ENCODE results near the gene ST8SIA2. TPM values are rescaled to one million over a fixed set of nuclear protein-coding genes. Genes with fewer than 3 reads are reported as not detected.

The ST8SIA2 gene
- total and polyA plus RNA-seq, 2 experiments from 2014 or later = 4.0 to 5.9 TPM

GRCh38 chr15:92411256-92411655 lies 17.6 kb downstream of the ST8SIA2 start:
- Histone ChIP-seq H3K4me3 (no peak overlapping the region), H3K27me3 (no peaks in the 10 kb centered on the region), H3K9me3 (ENCODE audit: low read depth) (no peaks in the 10 kb centered on the region), H3K4me1 (ENCODE audit: low read depth) (no peaks in the 10 kb centered on the region), H3K36me3 (no peaks in the 10 kb centered on the region), H3K27ac (no peak overlapping the region)
- no peak for DNase-seq (ENCODE audit: low read depth in 1 of 2, low spot score in 1 of 2)
- TF ChIP-seq CTCF (IDR thresholded peaks at IDR 0.05; ENCODE audit: low read depth, low read length) = no peak

- TF ChIP-seq CTCF (IDR thresholded peaks at IDR 0.05; ENCODE audit: low read depth, low read length) = no peak
Measured at GRCh38 chr15:92413510-92413909, 19.8 kb downstream of the ST8SIA2 start.

GRCh38 chr15:92415639-92416297 lies 22.1 kb downstream of the ST8SIA2 start:
- Histone ChIP-seq H3K27ac (no peak overlapping the region), H3K36me3 (no peaks in the 10 kb centered on the region), H3K27me3 (no peaks in the 10 kb centered on the region), H3K9me3 (ENCODE audit: low read depth) (no peaks in the 10 kb centered on the region), H3K4me1 (ENCODE audit: low read depth) (no peaks in the 10 kb centered on the region), H3K4me3 (no peak overlapping the region)
- no peak for TF ChIP-seq CTCF (IDR thresholded peaks at IDR 0.05; ENCODE audit: low read depth, low read length)
- DNase-seq (ENCODE audit: low read depth in 1 of 2, low spot score in 1 of 2) = no peak

More at GRCh38 chr15:92413510-92413909, 19.8 kb downstream of the ST8SIA2 start:
- H3K27me3 ChIP-seq = no peaks in the 10 kb centered on the region
- H3K36me3 ChIP-seq = no peaks in the 10 kb centered on the region
- H3K27ac ChIP-seq = no peak overlapping the region
- no peaks in the 10 kb centered on the region for H3K9me3 ChIP-seq (ENCODE audit: low read depth)
- no peaks in the 10 kb centered on the region for H3K4me1 ChIP-seq (ENCODE audit: low read depth)
- H3K4me3 ChIP-seq = no peak overlapping the region
- no peak for DNase-seq (ENCODE audit: low read depth in 1 of 2, low spot score in 1 of 2)

GRCh38 chr15:92416557-92416956 lies 22.9 kb downstream of the ST8SIA2 start:
- Histone ChIP-seq H3K4me3 (no peak overlapping the region), H3K36me3 (no peaks in the 10 kb centered on the region), H3K4me1 (ENCODE audit: low read depth) (no peaks in the 10 kb centered on the region), H3K27me3 (no peaks in the 10 kb centered on the region), H3K27ac (no peak overlapping the region), H3K9me3 (ENCODE audit: low read depth) (no peaks in the 10 kb centered on the region)
- DNase-seq (ENCODE audit: low read depth in 1 of 2, low spot score in 1 of 2) = no peak
- TF ChIP-seq CTCF (IDR thresholded peaks at IDR 0.05; ENCODE audit: low read depth, low read length) = no peak

GRCh38 chr15:92417716-92418115 lies 24.0 kb downstream of the ST8SIA2 start:
- no peak overlapping the region for H3K4me3 ChIP-seq
- no peak overlapping the region for H3K27ac ChIP-seq
- no peaks in the 10 kb centered on the region for H3K27me3 ChIP-seq
- no peaks in the 10 kb centered on the region for H3K4me1 ChIP-seq (ENCODE audit: low read depth)
- no peak for TF ChIP-seq CTCF (IDR thresholded peaks at IDR 0.05; ENCODE audit: low read depth, low read length)
- H3K9me3 ChIP-seq (ENCODE audit: low read depth) = no peaks in the 10 kb centered on the region
- no peaks in the 10 kb centered on the region for H3K36me3 ChIP-seq
- no peak for DNase-seq (ENCODE audit: low read depth in 1 of 2, low spot score in 1 of 2)

All from cardiac muscle cell (in vitro differentiated cells and primary cell).